GM18868 (cell line): Measurements from ENCODE around the gene GSTM2.

ENCODE experiments used
- ATAC-seq: cut with Tn5 transposase; IDR thresholded peaks from one replicate; pipeline ENCODE4 v1.9.1; 2021; ENCODE audit warnings: mild to moderate bottlenecking, moderate library complexity; ENCODE audit not compliant: unreplicated experiment

GSTM2 gene

GRCh38 chr1:109629372-109630030 is 38.4 kb upstream of the GSTM2 start:
- no peak for ATAC-seq

DNA sequence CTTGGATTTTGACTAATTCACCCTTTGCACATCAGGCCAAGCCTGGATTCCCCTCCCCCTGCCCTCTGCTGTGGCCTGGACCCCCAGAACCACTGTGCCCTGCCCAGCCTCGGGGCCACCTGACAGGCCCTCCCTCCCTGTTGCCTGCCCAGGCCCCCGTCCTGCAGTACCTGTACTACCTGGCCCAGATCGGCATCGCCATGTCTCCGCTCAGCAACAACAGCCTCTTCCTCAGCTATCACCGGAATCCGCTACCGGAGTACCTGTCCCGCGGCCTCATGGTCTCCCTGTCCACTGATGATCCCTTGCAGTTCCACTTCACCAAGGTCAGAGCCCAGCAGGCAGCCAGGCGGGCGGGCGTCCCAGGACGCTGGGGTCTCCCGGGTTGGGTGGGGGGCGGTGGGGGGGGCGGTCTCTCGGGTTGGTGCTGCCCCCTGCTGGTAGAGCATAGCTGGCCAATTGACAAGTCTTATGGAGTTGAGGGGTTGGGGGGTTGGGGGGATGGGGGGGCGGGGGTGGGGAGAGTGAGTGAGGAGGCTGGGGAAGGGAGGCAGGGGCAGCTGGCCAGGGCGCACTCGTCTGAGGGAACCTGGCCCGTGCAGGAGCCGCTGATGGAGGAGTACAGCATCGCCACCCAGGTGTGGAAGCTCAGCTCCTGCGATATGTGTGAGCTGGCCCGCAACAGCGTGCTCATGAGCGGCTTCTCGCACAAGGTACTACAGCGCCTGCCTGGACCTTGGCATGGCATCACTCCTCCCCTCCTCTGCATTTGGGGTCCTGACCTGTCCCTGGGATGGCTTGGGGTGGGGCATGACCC is 37.6 kb upstream of the GSTM2 start:
- ATAC-seq = no peak

DNA sequence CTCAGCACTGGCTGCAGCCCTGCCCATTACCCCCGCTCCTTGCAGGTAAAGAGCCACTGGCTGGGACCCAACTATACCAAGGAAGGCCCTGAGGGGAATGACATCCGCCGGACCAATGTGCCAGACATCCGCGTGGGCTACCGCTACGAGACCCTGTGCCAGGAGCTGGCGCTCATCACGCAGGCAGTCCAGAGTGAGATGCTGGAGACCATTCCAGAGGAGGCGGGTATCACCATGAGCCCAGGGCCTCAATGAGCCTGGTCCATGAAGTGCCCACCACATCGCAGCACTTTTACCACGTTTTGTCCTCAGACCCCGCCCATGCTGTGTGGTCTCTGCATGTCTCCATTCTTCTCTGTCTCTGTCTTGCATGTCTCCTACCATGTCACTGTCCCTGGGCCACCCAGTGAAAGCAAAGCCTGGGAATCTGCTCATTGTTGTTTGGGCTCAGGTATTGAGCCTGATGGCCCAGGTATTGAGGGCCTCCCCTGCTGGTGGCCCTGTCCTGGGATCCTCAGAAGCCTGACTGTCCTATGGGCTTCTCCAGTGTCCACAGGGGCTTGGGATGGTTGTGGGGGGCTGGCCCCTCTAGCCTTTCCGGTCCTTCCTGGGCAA is 36.9 kb upstream of the GSTM2 start:
- no peak for ATAC-seq

DNA sequence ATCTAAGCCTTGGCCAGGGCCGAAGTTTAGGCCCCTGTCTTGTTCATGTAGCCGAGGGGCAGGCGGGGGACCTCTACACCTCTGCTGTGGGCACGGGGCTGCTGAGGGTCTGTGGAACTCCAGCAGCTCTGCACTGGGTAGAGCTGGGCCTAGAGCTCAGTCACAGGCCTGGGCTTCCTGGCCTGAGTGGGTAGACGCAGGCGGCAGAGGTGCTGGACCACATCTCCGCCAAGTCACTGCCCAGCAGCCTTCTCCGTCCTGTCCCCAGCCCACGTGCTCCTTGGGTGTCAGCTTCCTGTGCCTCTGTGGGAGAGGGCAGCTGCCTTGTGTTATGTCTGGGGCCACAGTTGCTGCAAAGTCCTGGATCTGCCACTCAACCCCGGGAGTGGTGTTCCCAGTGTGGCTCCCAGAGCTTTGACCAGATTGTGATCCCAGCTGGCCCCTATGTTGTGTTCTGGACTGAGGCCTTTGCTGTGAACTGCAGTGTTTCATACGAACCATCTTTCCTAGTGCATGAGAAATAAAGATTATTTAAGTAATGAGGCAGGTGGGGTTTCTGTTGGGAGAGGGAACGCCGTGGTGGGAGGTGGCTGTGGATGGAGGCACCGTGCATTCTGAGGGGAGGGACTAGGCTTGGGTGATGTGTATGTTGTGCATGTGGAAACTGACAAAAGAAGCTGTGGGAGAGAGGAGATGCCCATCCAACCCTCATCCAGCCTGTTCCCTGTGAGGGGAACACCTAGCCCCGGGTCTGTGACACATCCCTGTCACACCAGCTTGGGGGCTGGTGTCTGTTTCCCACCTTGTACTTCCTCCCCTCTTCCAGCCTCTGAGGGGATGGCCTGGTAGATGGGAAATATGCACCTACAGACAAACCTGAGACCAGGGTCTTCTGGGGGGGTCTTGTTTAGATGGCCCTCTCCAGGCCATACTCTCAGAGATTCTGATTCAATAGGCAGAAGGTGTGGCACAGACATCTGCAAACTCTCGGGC is 36.0 kb upstream of the GSTM2 start:
- no peak for ATAC-seq

- no peak for ATAC-seq
Measured at GRCh38 chr1:109632671-109633346, 35.0 kb upstream of the GSTM2 start.

GRCh38 chr1:109634292-109634691 is 33.6 kb upstream of the GSTM2 start:
- ATAC-seq = no peak

GRCh38 chr1:109634771-109635750 is 32.8 kb upstream of the GSTM2 start:
- peak; percentile 35 for ATAC-seq

- no peak for ATAC-seq
Measured at GRCh38 chr1:109635862-109636200, 32.0 kb upstream of the GSTM2 start.

DNA sequence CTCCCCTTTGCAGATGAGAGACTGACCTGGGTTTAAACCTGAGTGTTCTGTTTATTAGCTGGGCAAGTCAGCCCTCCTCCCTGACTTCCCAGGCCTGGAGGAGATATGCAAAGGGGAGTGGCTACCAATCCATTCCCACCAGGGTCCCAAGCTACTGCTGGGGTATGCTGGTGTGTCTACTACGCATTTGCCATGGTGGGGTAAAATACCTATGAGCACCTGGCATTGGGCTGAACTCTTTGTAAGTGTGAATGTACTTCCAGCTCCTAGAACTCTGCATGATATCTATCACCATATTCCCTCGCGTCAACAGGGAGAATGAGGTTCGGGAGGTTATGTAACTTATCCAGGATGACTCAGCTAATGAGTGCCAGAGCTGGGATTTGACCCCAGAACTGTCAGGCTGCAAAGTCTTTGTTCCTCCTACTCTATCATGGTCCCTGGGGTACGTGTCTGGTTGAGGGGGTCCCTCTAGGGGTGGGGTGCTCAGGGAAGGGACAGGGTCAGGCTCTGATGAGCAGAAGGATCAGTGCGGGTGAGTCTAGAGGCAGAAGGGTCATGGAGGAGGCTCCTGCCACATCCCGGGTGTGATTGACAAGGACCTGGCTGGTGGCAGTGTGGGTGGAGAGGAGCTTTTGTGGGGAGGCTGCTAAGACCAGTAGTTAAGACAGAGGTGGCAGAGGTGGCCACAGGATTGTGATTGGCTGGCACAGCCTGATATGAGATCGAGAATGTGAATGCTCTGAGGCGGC is 31.5 kb upstream of the GSTM2 start:
- no peak for ATAC-seq

- ATAC-seq = no peak
Measured at GRCh38 chr1:109637446-109637845, 30.4 kb upstream of the GSTM2 start.

DNA sequence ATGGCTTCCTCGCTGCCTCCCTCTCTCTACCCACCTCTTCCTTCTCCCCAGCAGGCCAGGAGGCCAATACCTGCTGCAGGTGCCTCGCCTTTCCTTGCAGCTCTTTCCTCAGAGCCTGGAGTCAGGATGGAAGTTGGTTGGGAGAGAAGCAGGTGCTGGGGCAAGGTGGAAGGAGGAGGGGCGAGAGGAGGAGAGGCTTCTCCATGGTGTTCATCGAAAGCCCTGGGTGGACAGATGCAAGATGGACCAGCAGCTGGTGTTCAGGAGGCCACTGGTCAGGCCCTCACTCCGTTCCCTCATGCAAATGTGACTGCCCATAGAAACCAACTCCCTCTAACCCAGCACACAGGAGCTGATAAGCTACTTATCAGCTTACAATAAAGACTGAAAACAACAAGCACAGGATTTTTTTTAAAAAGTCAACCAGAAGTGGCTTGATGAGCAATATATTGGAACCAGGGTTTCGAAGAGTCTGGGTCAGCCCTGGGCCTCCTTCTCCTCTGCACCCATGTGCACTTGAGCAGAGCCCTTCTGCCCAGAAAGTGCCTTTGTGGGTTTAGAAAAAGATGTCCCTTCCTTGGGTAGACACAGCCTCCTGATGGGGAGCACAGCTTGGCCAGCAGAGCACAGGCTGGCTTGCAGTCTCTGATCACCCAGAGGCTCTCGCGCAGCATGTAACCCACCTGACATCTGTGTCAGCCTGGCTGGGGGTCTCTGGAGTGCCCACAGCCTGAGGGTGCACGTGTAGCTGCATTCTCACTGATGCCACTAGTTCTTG is 28.6 kb upstream of the GSTM2 start:
- ATAC-seq = no peak

- ATAC-seq = no peak
Measured at GRCh38 chr1:109639841-109640184, 28.0 kb upstream of the GSTM2 start.

DNA sequence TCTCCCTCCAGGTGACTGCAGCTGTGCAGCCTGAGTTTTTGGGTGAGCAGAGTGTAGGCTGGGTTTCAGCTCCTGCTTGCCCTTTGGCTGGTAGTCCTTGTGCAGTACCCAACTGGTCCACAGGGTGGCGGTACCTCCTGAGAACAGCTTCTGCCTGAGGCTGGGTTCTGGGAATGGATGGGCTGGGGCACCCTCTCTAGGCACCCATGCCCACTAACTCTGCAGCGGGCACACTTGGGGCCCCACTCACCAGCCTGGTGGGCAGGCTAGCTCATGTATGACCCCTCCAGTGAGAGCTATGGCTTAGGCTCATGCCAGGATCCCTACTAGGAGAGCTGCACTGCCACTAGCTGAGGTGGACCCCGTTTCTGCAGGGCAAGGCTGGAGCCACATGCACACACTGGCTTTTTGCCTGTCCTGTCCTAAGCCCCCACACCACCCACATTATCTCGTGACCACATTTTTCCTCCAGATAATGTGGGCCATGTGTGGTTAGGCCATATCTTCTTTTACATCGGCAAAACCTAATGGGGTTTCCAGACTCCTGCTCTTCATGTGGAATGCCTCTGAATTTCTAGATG is 27.5 kb upstream of the GSTM2 start:
- peak; percentile 51 for ATAC-seq

- no peak for ATAC-seq
Measured at GRCh38 chr1:109641078-109641740, 26.6 kb upstream of the GSTM2 start.

DNA sequence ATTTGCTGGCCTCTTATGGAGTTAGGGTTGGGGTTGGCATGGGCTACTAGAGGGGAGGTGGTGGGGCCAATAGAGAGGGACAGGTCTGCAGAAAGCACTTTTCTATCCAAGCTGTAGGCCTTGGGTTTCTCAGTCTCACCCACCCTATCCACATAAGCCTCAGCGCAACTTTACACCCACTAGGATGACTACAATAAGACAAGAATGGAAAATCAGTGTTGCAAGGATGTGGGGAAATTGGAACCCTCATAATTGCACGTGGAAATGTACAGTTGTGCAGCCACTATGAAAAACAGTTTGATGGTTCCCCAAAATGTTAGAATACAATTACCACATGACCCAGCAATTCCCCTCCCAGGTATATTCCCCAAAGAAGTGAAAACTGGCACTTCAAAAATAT is 26.0 kb upstream of the GSTM2 start:
- ATAC-seq = no peak

GRCh38 chr1:109642626-109643025 is 25.2 kb upstream of the GSTM2 start:
- no peak for ATAC-seq
